Endothelial cell of umbilical vein (primary cell): ENCODE measurements around the gene LSR. TPM values are rescaled to one million over a fixed set of nuclear protein-coding genes. Genes with fewer than 3 reads are reported as not detected.

Experiments used
- BruUV-seq: library from RNA; stranded (reverse); fragments of 400-500 nt; replicated peaks from 2 replicates; lab custom pipeline; 2021; lab: Mats Ljungman, UMichigan
- CTCF ChIA-PET: fragments of 300-600, 350-600 bp; sonication (Branson Sonifier 250); formaldehyde crosslinking; loops from one replicate; lab custom pipeline; 2021; ENCODE audit warnings: antibody characterized with exemption, inconsistent platforms; lab: Charles Lee
- POLR2A ChIA-PET: fragments of 300-600, 350-600 bp; sonication (Branson Sonifier 250); formaldehyde crosslinking; loops from one replicate; lab custom pipeline; 2021; ENCODE audit warnings: antibody characterized with exemption, inconsistent platforms; lab: Charles Lee
- DNase-seq: peaks from one replicate; pipeline ENCODE4 v3.0.0-alpha.2; 2011; ENCODE audit warnings: low read depth, low spot score
- FAIRE-seq: peaks from 2 replicates; lab custom pipeline; 2011; peaks lifted over from hg19 to GRCh38; lab: Jason Lieb, UNC
- H2AFZ ChIP-seq: 2 replicates; pipeline ENCODE4 v1.6.0; 2012; ENCODE audit warnings: low read depth, low read length, control low read depth, inconsistent platforms
- H3K27ac ChIP-seq: 2 replicates; pipeline ENCODE4 v1.5.1; 2011; ENCODE audit warnings: low read depth, mild to moderate bottlenecking, control low read depth, low read length, moderate library complexity; ENCODE audit not compliant: insufficient read depth
- H3K27me3 ChIP-seq, 2 experiments: 2 replicates each; pipeline versions ENCODE4 v1.6.0 to v1.6.1; 2011; ENCODE audit warnings: low read length in 2 of 2, mixed read lengths in 1 of 2; ENCODE audit not compliant: control insufficient read depth in 2 of 2, insufficient read depth in 2 of 2
- H3K36me3 ChIP-seq, 2 experiments: 2 replicates in 1 of 2; 3 replicates in 1 of 2; pipeline ENCODE4 v1.5.1; 2011; ENCODE audit warnings: low read length in 2 of 2, mild to moderate bottlenecking in 1 of 2, moderate library complexity in 1 of 2; ENCODE audit not compliant: control insufficient read depth in 2 of 2, insufficient read depth in 2 of 2; ENCODE audit errors: extremely low read depth in 1 of 2
- H3K4me1 ChIP-seq: 3 replicates; pipeline ENCODE4 v1.5.1; 2011; ENCODE audit warnings: mild to moderate bottlenecking, low read length; ENCODE audit not compliant: control insufficient read depth, insufficient read depth; ENCODE audit errors: extremely low read depth
- H3K4me2 ChIP-seq: 2 replicates; pipeline ENCODE4 v1.6.1; 2011; ENCODE audit warnings: low read length, control low read depth, mixed read lengths; ENCODE audit not compliant: insufficient read depth
- H3K4me3 ChIP-seq, 3 experiments: fragments of 200-600 bp in 1 of 3; sonication (generic), shearing (Covaris generic) in 1 of 3; replicated peaks in 1 of 3; 2 replicates each; pipeline ENCODE4 v1.5.1; 2011 to 2016; ENCODE audit warnings: control low read depth in 3 of 3, low read length in 3 of 3, mild to moderate bottlenecking in 2 of 3, inconsistent platforms in 1 of 3, low read depth in 1 of 3, moderate library complexity in 1 of 3; ENCODE audit not compliant: insufficient read depth in 1 of 3
- H3K79me2 ChIP-seq: 2 replicates; pipeline ENCODE4 v1.6.0; 2012; ENCODE audit warnings: low read length, inconsistent platforms; ENCODE audit not compliant: control insufficient read depth, insufficient read depth
- H3K9ac ChIP-seq: replicated peaks from 2 replicates; pipeline ENCODE3; 2011; ENCODE audit warnings: low read length, control low read depth; ENCODE audit not compliant: insufficient read depth; ENCODE audit errors: extremely low read depth
- H3K9me1 ChIP-seq: replicated peaks from 3 replicates; pipeline ENCODE4 v1.6.0; 2011; ENCODE audit warnings: mild to moderate bottlenecking, low read length; ENCODE audit not compliant: control insufficient read depth, insufficient read depth; ENCODE audit errors: extremely low read depth
- H3K9me3 ChIP-seq: replicated peaks from 2 replicates; pipeline ENCODE4 v1.5.1; 2012; ENCODE audit warnings: low read length, inconsistent platforms; ENCODE audit not compliant: control insufficient read depth, insufficient read depth
- H4K20me1 ChIP-seq: replicated peaks from 2 replicates; pipeline ENCODE3; 2011; ENCODE audit warnings: mild to moderate bottlenecking, low read length; ENCODE audit not compliant: control insufficient read depth, insufficient read depth; ENCODE audit errors: extremely low read depth
- EZH2 ChIP-seq: IDR thresholded peaks from 2 replicates; pipeline ENCODE4 v1.6.1; 2012; ENCODE audit warnings: borderline replicate concordance, low read depth, mild to moderate bottlenecking, moderate library complexity, low read length, inconsistent platforms; ENCODE audit not compliant: severe bottlenecking
- FOS ChIP-seq: IDR thresholded peaks from 2 replicates; pipeline ENCODE4 v1.6.1; 2011; ENCODE audit warnings: mild to moderate bottlenecking, low read length, moderate library complexity, borderline replicate concordance; ENCODE audit not compliant: insufficient read depth
- GATA2 ChIP-seq: IDR thresholded peaks from 2 replicates; pipeline ENCODE4 v1.7.0; 2011; ENCODE audit warnings: low read depth, mild to moderate bottlenecking, moderate library complexity, mixed read lengths, low read length; ENCODE audit not compliant: insufficient read length, insufficient read depth
- JUN ChIP-seq: IDR thresholded peaks from 2 replicates; pipeline ENCODE4 v1.6.1; 2011; ENCODE audit warnings: borderline replicate concordance, low read depth; ENCODE audit not compliant: insufficient read length, insufficient read depth
- MAX ChIP-seq: IDR thresholded peaks from 2 replicates; pipeline ENCODE4 v1.6.1; 2011; ENCODE audit not compliant: insufficient read depth, insufficient read length
- MYC ChIP-seq: IDR thresholded peaks from one replicate; pipeline ENCODE4 v1.6.1; 2011; ENCODE audit warnings: mild to moderate bottlenecking, low read depth, low read length
- POLR2A ChIP-seq: IDR thresholded peaks from 2 replicates; pipeline ENCODE4 v1.6.1; 2012; ENCODE audit warnings: low read depth, mild to moderate bottlenecking, control low read depth, low read length
- POLR2AphosphoS5 ChIP-seq: IDR thresholded peaks from 2 replicates; pipeline ENCODE4 v1.6.1; 2012; ENCODE audit warnings: low read depth, mild to moderate bottlenecking, control low read depth, low read length, moderate library complexity; ENCODE audit not compliant: insufficient read depth
- dilution Hi-C: fragments of 300-500 bp; cut with MboI; formaldehyde crosslinking; loops from one replicate; pipeline ENCODE4 v1.15.0; 2019; ENCODE audit warnings: low sequenced_read_pairs; ENCODE audit not compliant: extremely low pct_ligation_motif_present
- intact Hi-C: fragments of 100-400 bp; cut with micrococcal nuclease; formaldehyde crosslinking; loops from one replicate; pipeline ENCODE4 v1.10.0; 2022
- polyA plus RNA-seq, 4 experiments: library from polyadenylated mRNA; depleted of rRNA in 3 of 4; stranded (reverse) in 3 of 4; unstranded in 1 of 4; fragments of >200 nt; gene quantifications; 2 replicates each; pipeline versions ENCODE4 v1.2.1 to v1.2.3, GENCODE V29; 2011 to 2012; ENCODE audit warnings: missing spikeins in 1 of 4
- total RNA-seq: library from RNA; stranded (reverse); gene quantifications from 2 replicates; pipeline ENCODE4 v1.2.3, GENCODE V29; 2021
- TF ChIP-seq, protein P1 (sequence below), 2 donors: IDR thresholded peaks; 1 replicate in 1 of 2; 2 replicates in 1 of 2; pipeline ENCODE4 v1.5.1; 2011; ENCODE audit warnings: low read length in 2 of 2, mild to moderate bottlenecking in 2 of 2, moderate library complexity in 2 of 2, control low read depth in 1 of 2, inconsistent platforms in 1 of 2, low read depth in 1 of 2; ENCODE audit not compliant: insufficient read depth in 1 of 2; ENCODE audit errors: extremely low read depth in 1 of 2

LSR gene
- total and polyA plus RNA-seq, 2 donors (not counting 3 experiments of a cell fraction or from before 2014, with no cell fraction given), result 0.76 to 1.0 TPM

DNA sequence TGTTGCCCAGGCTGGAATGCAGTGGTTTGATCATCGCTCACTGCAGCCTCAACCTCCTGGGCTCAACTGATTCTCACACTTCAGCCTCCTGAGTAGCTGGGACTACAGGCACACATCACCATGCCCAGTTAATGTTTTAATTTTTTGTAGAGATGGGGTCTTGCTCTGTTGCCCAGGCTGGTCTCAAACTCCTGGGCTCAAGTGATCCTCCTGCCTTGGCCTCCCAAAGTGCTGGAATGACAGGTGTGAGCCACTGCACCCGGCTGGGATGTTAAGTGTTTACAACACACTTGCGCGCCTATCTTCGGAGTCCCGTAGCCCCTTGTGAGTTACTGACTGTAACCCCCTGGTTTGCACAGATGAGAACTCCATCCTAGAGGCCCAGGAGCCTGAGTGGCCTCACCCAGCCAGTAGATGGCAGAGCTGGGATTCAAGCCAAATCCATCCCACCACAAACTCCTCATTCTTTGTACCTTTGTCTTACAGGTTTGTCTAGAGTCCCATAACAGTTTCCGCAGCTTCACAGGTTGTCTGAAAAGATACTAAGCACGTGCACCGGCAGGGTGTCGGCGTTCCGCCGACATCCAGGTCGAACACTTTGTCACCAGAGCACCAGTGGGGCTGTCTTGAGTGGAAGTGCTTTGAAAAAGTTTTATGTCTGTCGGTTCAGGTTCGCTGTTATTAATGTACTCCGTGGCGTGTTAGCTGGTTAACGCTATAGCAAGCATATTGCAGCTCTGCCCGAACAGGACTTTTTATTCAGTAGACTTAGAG lies 57.9 kb downstream of the LSR start:
- TF ChIP-seq MYC, result no peak
- no peak for TF ChIP-seq JUN
- TF ChIP-seq EZH2, result no peak
- TF ChIP-seq, protein P1, sequence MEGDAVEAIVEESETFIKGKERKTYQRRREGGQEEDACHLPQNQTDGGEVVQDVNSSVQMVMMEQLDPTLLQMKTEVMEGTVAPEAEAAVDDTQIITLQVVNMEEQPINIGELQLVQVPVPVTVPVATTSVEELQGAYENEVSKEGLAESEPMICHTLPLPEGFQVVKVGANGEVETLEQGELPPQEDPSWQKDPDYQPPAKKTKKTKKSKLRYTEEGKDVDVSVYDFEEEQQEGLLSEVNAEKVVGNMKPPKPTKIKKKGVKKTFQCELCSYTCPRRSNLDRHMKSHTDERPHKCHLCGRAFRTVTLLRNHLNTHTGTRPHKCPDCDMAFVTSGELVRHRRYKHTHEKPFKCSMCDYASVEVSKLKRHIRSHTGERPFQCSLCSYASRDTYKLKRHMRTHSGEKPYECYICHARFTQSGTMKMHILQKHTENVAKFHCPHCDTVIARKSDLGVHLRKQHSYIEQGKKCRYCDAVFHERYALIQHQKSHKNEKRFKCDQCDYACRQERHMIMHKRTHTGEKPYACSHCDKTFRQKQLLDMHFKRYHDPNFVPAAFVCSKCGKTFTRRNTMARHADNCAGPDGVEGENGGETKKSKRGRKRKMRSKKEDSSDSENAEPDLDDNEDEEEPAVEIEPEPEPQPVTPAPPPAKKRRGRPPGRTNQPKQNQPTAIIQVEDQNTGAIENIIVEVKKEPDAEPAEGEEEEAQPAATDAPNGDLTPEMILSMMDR (IDR thresholded peaks at IDR 0.05; ENCODE audit: extremely low read depth in 1 of 2, insufficient read depth in 1 of 2, low read depth in 1 of 2, low read length in 2 of 2), result peak in 1 of 2 donors; percentile 35
- FAIRE-seq (no peak), DNase-seq (no peak)
- Histone ChIP-seq H3K9ac (no peak overlapping the region), H3K9me1 (no peaks in the 10 kb centered on the region), H3K4me2 (no peak overlapping the region), H2AFZ (no peak overlapping the region), H3K4me1 (no peaks in the 10 kb centered on the region), H4K20me1 (no peaks in the 10 kb centered on the region), H3K9me3 (no peaks in the 10 kb centered on the region), H3K27me3 (no peaks in the 10 kb centered on the region), H3K36me3 (no peaks in the 10 kb centered on the region), H3K4me3 (no peak overlapping the region), H3K27ac (no peak overlapping the region), H3K79me2 (no peaks in the 10 kb centered on the region)
- intact Hi-C loops, result no loop called here
- dilution Hi-C loops, result no loop called here
- ChIA-PET CTCF (no interaction called here), POLR2A (no interaction called here)
- no TSS peak for BruUV-seq

GRCh38 chr19:35307931-35308330 lies 59.1 kb downstream of the LSR start:
- Histone ChIP-seq H3K4me1 (no peaks in the 10 kb centered on the region), H3K9me3 (no peaks in the 10 kb centered on the region), H2AFZ (no peak overlapping the region), H3K27me3 (no peaks in the 10 kb centered on the region), H3K4me3 (no peak overlapping the region), H3K9ac (no peak overlapping the region), H3K79me2 (no peaks in the 10 kb centered on the region), H3K4me2 (no peak overlapping the region), H3K27ac (no peak overlapping the region), H3K36me3 (no peaks in the 10 kb centered on the region), H4K20me1 (no peaks in the 10 kb centered on the region), H3K9me1 (no peaks in the 10 kb centered on the region)
- POLR2A ChIA-PET, result no interaction called here
- FAIRE-seq (no peak), DNase-seq (no peak)
- intact Hi-C loops, result no loop called here
- TF ChIP-seq POLR2A (no peak), MAX (no peak), MYC (no peak), POLR2AphosphoS5 (no peak), GATA2 (no peak), EZH2 (no peak), FOS (no peak), JUN (no peak)
- TF ChIP-seq, protein P1 (IDR thresholded peaks at IDR 0.05; ENCODE audit: extremely low read depth in 1 of 2, insufficient read depth in 1 of 2, low read depth in 1 of 2, low read length in 2 of 2), result no peak
- CTCF ChIA-PET, result interaction anchor here (0.6 kb wide), 1 partner anchor 33 kb away, joined by 3 read pairs; no protein-coding TSS in a partner anchor
- dilution Hi-C loops, result no loop called here
- BruUV-seq, result no TSS peak
